PC-9 (cell line): Measurements from ENCODE around the gene WFDC1. TPM values are rescaled to one million over a fixed set of nuclear protein-coding genes. Genes with fewer than 3 reads are reported as not detected.

Source experiments
- BruUV-seq: library from RNA; stranded (reverse); fragments of 400-500 nt; replicated peaks from 2 replicates; lab custom pipeline; 2021; lab: Mats Ljungman, UMichigan
- CTCF ChIA-PET: fragments of 300-600 bp; sonication (Branson Sonifier 250); formaldehyde crosslinking; loops from one replicate; lab custom pipeline; 2022; ENCODE audit warnings: antibody characterized with exemption; lab: Charles Lee
- POLR2A ChIA-PET: fragments of 300-600 bp; sonication (Branson Sonifier 250); formaldehyde crosslinking; loops from one replicate; lab custom pipeline; 2022; ENCODE audit warnings: antibody characterized with exemption; ENCODE audit not compliant: unreplicated experiment; lab: Charles Lee
- DNase-seq, 2 experiments: peaks; one replicate each; pipeline versions ENCODE4 v3.0.0 to v3.0.0-alpha.2; 2015 to 2022; ENCODE audit warnings: mixed read lengths in 1 of 2
- H2AFZ ChIP-seq: fragments of 200-600 bp; sonication (generic); 2 replicates; pipeline ENCODE4 v1.8.1; 2017; ENCODE audit warnings: antibody characterized with exemption
- H3F3A ChIP-seq: fragments of 200-600 bp; sonication (generic); 2 replicates; pipeline ENCODE4 v1.8.1; 2017; ENCODE audit warnings: antibody characterized with exemption, mild to moderate bottlenecking, low read depth; ENCODE audit not compliant: insufficient read depth
- H3K27ac ChIP-seq: fragments of 200-600 bp; sonication (generic); 2 replicates; pipeline ENCODE4 v1.6.1; 2016; ENCODE audit warnings: mixed run types
- H3K27me3 ChIP-seq: fragments of 200-600 bp; sonication (generic); 2 replicates; pipeline ENCODE4 v1.6.1; 2016; ENCODE audit warnings: low read depth, mixed run types; ENCODE audit not compliant: insufficient read depth
- H3K36me3 ChIP-seq: fragments of 200-600 bp; sonication (generic); 2 replicates; pipeline ENCODE4 v1.6.1; 2016; ENCODE audit warnings: low read depth, mixed run types
- H3K4me1 ChIP-seq: fragments of 200-600 bp; sonication (generic); replicated peaks from 2 replicates; pipeline ENCODE4 v1.6.1; 2016; ENCODE audit warnings: mixed run types; ENCODE audit not compliant: insufficient read depth
- H3K4me2 ChIP-seq: fragments of 200-600 bp; sonication (generic); 2 replicates; pipeline ENCODE4 v1.6.1; 2017; ENCODE audit warnings: mixed run types
- H3K4me3 ChIP-seq: fragments of 200-600 bp; sonication (generic); 2 replicates; pipeline ENCODE4 v1.6.1; 2016; ENCODE audit warnings: mixed run types
- H3K79me2 ChIP-seq: fragments of 200-600 bp; sonication (generic); 2 replicates; pipeline ENCODE4 v1.6.1; 2017; ENCODE audit warnings: low read depth, mixed run types
- H3K9me2 ChIP-seq: fragments of 200-600 bp; sonication (generic); 2 replicates; pipeline ENCODE4 v1.8.1; 2017; ENCODE audit warnings: mild to moderate bottlenecking; ENCODE audit not compliant: insufficient read depth
- H3K9me3 ChIP-seq: fragments of 200-600 bp; sonication (generic); 2 replicates; pipeline ENCODE4 v1.8.1; 2016; ENCODE audit warnings: low read depth; ENCODE audit not compliant: insufficient read depth
- H4K20me1 ChIP-seq: fragments of 200-600 bp; sonication (generic); 2 replicates; pipeline ENCODE4 v1.8.1; 2017; ENCODE audit not compliant: insufficient read depth
- EZH2 ChIP-seq: fragments of 200-600 bp; sonication (generic); IDR thresholded peaks from 2 replicates; pipeline ENCODE4 v1.8.0; 2017; ENCODE audit warnings: antibody characterized with exemption, low read depth
- intact Hi-C: fragments of 100-400 bp; cut with micrococcal nuclease; formaldehyde crosslinking; loops from one replicate; pipeline ENCODE4 v1.10.0; 2022; ENCODE audit not compliant: unreplicated experiment
- total RNA-seq: library from RNA; stranded (reverse); gene quantifications from 2 replicates; pipeline ENCODE4 v1.2.3, GENCODE V29; 2021
- TF ChIP-seq, protein P1 (sequence below): fragments of 200-600 bp; sonication (generic); conservative IDR thresholded peaks from 2 replicates; pipeline ENCODE4 v1.6.1; 2017; ENCODE audit warnings: mixed run types, antibody characterized with exemption, mild to moderate bottlenecking, moderate library complexity

WFDC1 gene
- total RNA-seq, 1 experiment from 2014 or later = not detected

DNA sequence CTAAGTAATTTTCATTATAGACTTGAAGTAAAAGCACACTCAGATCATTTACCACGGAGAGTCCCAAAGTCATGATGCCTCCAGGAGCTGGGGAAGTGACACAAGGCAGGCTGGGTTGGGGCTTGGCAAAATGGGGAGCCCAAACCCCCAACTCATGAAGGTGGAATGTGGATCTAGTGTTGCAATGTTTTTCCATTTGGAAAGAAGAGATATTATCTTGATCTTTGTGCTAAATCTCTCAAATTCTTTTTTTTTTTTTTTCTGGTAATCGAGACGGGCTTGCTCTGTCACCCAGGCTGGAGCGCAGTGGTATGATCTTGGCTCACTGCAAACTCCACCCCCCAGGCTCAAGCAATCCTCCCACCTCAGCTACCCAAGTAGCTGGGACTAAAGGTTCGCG lies 47.3 kb upstream of the WFDC1 start:
- peak; percentile 58 to 92 for DNase-seq
- H3K4me1 ChIP-seq = peaks cover 42% of the 10 kb centered on the region
- H3K27ac ChIP-seq = peak overlapping the region; percentile 90
- peak overlapping the region; percentile 28; the same call in 1 of the 2 replicates for H2AFZ ChIP-seq
- peak overlapping the region; percentile 9; the same call in 1 of the 2 replicates for H3K4me3 ChIP-seq
- ChIA-PET CTCF (no interaction called here), POLR2A (interaction anchor here (0.5 kb wide), 1 partner anchor 130 kb away, joined by 3 read pairs; the partner anchor contains the start of gene MBTPS1)
- no TSS peak for BruUV-seq
- H3K9me3 ChIP-seq = no peaks in the 10 kb centered on the region
- peak overlapping the region; percentile 69 for H3K4me2 ChIP-seq
- H3K36me3 ChIP-seq = no peaks in the 10 kb centered on the region
- H3K27me3 ChIP-seq = no peaks in the 10 kb centered on the region
- no peaks in the 10 kb centered on the region for H4K20me1 ChIP-seq
- H3K79me2 ChIP-seq = no peaks in the 10 kb centered on the region
- no peaks in the 10 kb centered on the region for H3K9me2 ChIP-seq
- intact Hi-C loops = no loop called here
- peaks cover 29% of the 10 kb centered on the region; the same call in 1 of the 2 replicates for H3F3A ChIP-seq
- TF ChIP-seq, protein P1, sequence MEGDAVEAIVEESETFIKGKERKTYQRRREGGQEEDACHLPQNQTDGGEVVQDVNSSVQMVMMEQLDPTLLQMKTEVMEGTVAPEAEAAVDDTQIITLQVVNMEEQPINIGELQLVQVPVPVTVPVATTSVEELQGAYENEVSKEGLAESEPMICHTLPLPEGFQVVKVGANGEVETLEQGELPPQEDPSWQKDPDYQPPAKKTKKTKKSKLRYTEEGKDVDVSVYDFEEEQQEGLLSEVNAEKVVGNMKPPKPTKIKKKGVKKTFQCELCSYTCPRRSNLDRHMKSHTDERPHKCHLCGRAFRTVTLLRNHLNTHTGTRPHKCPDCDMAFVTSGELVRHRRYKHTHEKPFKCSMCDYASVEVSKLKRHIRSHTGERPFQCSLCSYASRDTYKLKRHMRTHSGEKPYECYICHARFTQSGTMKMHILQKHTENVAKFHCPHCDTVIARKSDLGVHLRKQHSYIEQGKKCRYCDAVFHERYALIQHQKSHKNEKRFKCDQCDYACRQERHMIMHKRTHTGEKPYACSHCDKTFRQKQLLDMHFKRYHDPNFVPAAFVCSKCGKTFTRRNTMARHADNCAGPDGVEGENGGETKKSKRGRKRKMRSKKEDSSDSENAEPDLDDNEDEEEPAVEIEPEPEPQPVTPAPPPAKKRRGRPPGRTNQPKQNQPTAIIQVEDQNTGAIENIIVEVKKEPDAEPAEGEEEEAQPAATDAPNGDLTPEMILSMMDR = no peak
- TF ChIP-seq EZH2 = no peak

DNA sequence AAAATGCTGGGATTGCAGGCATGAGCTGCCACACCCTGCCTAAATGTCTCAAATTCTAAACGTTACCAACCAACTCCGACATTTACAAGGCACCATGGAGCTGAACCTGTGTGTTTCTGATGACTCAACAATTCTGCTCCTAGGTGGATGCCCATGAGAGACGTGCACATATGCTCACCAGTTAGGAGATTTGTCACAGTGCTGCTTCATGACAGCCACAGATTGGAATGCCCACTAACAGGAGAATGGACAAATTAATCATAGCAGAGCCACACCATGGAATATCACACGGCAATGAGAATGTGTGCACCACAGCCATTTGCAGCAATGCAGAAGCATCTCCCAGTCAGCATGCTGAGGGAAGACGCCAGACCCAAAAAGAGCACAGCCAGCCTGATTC lies 46.8 kb upstream of the WFDC1 start:
- DNase-seq = peak; percentile 47 to 97
- H2AFZ ChIP-seq = peak overlapping the region; percentile 28; the same call in 1 of the 2 replicates
- no peaks in the 10 kb centered on the region for H3K9me2 ChIP-seq
- H3K4me1 ChIP-seq = peaks cover 42% of the 10 kb centered on the region
- peak overlapping the region; percentile 69 for H3K4me2 ChIP-seq
- no peaks in the 10 kb centered on the region for H3K79me2 ChIP-seq
- peak overlapping the region; percentile 90 for H3K27ac ChIP-seq
- BruUV-seq = no TSS peak
- H3K36me3 ChIP-seq = no peaks in the 10 kb centered on the region
- ChIA-PET CTCF (interaction anchor here (0.8 kb wide), 1 partner anchor 19 kb away, joined by 4 read pairs; no protein-coding TSS in a partner anchor), POLR2A (interaction anchor here (0.5 kb wide), 1 partner anchor 131 kb away, joined by 3 read pairs; the partner anchor contains the start of gene MBTPS1)
- no peak for TF ChIP-seq EZH2
- TF ChIP-seq, protein P1 = no peak
- no peaks in the 10 kb centered on the region for H4K20me1 ChIP-seq
- intact Hi-C loops = no loop called here
- H3K27me3 ChIP-seq = no peaks in the 10 kb centered on the region
- H3K4me3 ChIP-seq = peak overlapping the region; percentile 9; the same call in 1 of the 2 replicates
- no peaks in the 10 kb centered on the region for H3K9me3 ChIP-seq
- H3F3A ChIP-seq = peaks cover 29% of the 10 kb centered on the region; the same call in 1 of the 2 replicates

DNA sequence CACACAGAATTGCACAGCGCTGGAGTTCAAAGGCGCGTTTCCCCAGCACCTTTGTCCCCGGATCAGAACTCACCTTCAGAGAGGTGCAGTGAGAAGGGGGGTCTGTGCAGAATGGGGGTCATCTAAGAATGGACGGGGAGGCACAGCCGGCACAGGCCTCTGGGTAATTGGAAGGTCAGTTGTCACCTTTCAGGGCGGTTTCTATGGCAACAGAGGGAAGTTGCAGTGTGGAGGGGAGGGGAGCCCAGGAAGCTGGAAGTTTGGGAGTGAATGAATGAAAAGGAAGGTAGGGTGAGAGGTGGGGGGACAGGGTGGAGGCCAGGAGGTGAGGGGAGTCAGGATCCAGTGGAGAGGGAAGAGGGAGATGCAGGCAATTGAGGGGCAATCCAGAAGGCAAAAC lies 42.5 kb upstream of the WFDC1 start:
- Histone ChIP-seq H2AFZ (no peak overlapping the region), H3K9me2 (no peaks in the 10 kb centered on the region), H3K27ac (no peak overlapping the region), H3K4me2 (no peak overlapping the region), H3F3A (peaks cover 16% of the 10 kb centered on the region; the same call in 1 of the 2 replicates), H3K9me3 (no peaks in the 10 kb centered on the region), H3K4me3 (no peak overlapping the region), H3K79me2 (no peaks in the 10 kb centered on the region), H4K20me1 (no peaks in the 10 kb centered on the region), H3K36me3 (no peaks in the 10 kb centered on the region), H3K27me3 (no peaks in the 10 kb centered on the region), H3K4me1 (peaks cover 25% of the 10 kb centered on the region)
- no TSS peak for BruUV-seq
- TF ChIP-seq, protein P1 = no peak
- TF ChIP-seq EZH2 = no peak
- DNase-seq = no peak
- ChIA-PET POLR2A (no interaction called here), CTCF (no interaction called here)
- intact Hi-C loops = no loop called here
